ENCODE results near the gene SNCA.

GRCh38 chr4:89839558-89839957, 2.6 kb upstream of the SNCA start:
- no peak for TF ChIP-seq CTCF (IDR thresholded peaks at IDR 0.05)
- TF ChIP-seq POLR2AphosphoS5 (IDR thresholded peaks at IDR 0.05), result no peak
